ENCODE data around the gene TNIK.
"Not testable (repeated sequence)": the region's sequence is repeated elsewhere in the genome, so short reads cannot be mapped to it uniquely, and the experiment has no call there.

Gene TNIK

GRCh38 chr3:171445620-171446204 is 14.5 kb downstream of the TNIK start:
- DNase-seq = no peak

- DNase-seq = no peak
Observed at GRCh38 chr3:171444001-171444690, 16.1 kb downstream of the TNIK start.

DNA sequence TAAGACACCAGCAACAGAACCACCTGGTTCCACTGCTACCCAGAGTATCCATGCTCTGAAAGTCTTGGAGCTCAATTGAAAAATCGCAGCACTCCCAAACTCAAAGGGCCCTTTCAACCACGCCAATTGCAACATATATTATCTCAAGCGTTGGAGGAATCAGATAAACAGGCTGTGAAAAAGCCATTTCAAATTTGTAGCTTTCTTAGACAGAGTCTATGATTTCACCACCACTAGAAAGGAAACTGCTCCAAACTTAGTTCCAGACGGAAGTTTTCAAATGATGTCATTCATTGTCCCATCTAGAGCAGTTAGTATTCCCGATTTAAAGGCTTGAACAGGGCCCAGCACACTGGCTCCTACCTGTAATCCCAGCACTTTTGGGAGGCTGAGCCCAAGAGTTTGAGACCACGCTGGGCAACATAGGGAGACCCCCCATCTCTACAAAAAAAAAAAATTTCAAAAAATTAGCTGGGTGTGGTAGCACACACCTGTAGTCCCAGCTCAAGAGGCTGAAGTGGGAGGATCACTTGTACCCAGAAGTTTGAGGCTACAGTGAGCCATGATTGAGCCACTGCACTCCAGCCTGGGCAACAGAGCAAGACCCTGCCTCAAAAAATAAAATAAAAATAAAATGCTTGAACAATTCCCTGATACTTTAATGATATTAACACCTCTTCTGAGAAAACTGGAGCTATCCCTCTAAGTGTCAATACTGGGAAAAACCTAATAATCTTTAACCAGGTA is 16.8 kb downstream of the TNIK start:
- no peak for DNase-seq

DNA sequence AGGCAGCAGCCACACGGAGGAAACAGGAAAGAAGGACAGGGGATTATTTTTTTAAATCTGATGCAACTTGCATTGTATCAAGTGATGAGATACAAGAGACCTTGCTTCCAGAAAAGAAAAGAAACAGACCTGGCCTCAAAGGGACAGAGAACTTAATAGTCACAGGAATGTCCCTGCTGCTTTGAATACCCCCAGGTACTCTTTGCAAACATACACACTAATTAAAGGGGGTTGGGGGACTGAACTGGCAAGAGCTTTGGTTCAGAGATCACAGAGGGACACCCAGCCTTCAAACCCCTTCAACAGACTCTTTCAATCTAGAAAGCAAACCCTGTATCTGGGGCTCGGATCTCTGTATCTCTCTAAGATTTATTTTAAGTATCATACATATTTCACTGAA is 18.0 kb downstream of the TNIK start:
- DNase-seq = no peak

DNA sequence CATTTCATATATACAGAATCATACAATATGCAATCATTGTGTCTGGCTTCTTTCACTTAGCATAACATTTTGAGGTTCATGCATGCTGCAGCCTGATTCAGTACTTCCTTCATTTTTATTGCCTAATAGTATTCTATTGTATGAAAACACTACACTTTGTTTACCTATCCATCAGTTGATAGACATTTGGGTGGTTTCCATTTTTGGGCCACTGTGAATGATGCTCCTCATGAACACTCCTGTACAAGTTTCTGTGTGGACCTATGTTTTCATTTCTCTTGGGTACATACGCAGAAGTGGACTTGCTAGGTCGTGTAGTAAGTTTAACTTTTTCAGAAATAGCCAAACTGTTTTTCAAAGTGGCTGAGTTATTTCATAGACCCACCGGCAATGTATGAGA is 18.8 kb downstream of the TNIK start:
- DNase-seq = no peak

DNA sequence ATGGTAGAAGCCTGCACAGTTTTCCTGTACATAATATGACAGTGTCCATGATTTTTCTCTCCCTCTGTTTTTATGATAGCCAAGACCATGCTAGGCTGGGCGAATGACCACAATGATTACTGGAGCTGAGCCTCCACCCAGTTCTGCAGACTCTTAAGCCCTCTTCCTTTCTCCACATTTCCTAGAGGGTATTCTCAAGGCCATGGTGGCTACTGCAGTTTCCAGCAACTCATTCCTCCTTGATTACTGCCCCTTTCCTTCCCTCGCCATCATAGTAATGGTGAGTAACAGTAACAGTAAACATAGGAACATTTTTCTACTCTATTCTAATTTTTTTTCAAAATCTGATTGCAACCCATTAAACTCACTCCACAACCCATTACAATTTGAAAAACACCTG is 20.2 kb downstream of the TNIK start:
- no peak for DNase-seq

DNA sequence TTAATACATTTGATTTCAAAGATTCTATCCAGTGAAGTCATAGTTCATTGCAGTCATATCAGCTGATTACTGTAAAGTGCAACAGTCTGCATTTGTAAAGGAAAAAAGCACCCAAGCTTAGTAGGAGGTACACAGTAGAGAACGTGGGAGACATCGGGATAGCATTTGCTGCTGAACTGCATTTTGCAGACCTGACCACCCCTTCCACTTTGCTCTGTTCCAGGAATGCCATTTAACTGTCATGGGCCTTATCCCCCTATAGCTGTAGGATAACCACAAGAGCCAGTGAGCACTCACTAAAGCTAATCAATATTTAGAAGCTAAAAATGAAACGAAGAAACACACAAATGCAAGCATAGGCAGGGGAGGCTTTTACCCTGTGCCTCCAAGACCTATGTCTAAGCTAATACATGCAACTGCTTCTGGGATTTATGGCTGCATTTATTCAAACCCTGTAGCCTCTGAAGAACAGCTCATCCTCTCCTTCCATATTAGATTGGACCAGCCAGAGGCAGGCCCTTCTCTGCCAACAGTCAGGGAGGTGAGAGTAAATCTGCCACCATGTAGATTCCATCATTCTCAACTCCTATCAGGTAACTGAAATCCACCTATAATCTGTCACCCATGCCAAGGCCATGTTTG is 23.0 kb downstream of the TNIK start:
- no peak for DNase-seq

DNA sequence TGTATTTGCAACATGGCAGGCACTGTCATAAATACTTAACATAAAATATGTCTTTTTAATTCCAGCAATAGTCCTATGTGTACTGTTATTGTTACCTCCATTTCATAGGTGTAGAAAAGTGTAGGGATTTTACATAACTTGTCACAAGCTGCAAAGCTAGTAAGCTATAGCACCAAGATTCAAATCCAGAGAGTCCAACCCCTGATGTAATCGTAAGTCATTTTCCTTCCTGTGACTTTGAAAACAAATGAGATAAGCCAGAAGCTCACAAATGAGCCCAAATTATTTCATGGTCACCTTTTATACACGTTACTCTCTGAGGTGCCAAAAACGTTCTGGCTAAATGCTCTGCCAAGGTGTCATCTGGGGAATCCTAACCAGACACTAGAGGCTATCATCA is 23.8 kb downstream of the TNIK start:
- no peak for DNase-seq

GRCh38 chr3:171435757-171436156 is 24.4 kb downstream of the TNIK start:
- DNase-seq = no peak

DNA sequence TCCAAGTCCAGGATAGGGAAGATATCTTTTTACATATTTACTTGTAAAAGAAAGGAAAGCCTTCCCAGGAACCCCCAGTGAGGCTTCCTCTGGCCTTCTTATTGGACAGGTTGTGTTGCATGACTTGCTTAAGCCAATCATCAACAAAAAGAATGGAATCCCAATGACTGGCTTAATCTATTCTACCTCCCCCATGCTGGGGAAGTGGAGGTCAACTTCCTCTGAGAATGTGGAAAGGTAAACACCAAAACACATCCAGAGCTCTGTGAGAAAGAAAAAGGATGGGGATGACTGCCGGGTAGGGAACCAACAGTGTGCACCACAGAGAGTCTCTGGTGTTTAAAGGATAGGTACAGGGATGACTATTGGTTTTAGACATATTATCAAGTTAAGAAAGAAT is 25.1 kb downstream of the TNIK start:
- DNase-seq = no peak

GRCh38 chr3:171432548-171432947 is 27.7 kb downstream of the TNIK start:
- DNase-seq = no peak

- DNase-seq = no peak
Observed at GRCh38 chr3:171431550-171431949, 28.7 kb downstream of the TNIK start.

DNA sequence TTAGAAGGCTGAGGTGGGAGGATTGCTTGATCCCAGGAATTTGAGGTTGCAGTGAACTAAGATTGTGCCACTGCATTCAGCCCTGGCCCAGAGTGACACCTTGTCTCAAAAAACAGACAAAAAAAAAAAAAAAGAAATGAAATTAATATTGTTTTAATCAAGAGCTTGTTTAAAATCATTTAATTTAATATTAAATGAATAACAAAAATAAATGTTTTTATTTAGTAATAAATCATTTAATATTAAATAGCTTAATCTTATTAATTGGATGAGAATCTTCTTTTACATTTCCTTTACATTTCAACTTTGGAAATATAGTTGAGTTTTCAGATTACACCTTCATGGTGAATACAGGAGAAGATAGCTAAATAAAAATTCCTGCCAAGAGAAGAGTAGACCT is 29.7 kb downstream of the TNIK start:
- no peak for DNase-seq

- no peak for DNase-seq
Observed at GRCh38 chr3:171429635-171430034, 30.6 kb downstream of the TNIK start.

DNA sequence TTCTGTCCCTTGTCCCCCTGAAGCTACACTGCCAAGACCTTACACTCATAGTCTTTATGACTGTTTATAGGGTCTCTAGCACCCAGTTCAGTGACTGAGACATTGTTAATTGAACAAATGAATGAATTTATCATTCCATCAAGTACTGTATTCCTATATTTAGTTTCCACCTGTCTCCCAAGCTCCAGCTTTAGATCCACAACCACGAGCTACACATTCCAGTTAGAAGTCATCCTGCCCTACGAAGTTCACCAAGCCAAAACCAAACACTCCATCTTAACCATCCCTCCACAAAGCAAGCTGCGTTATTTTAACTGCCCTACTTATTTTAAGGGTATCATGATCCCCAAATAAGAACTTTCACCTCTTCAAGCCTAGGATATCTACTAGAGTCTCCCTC is 31.3 kb downstream of the TNIK start:
- no peak for DNase-seq

DNA sequence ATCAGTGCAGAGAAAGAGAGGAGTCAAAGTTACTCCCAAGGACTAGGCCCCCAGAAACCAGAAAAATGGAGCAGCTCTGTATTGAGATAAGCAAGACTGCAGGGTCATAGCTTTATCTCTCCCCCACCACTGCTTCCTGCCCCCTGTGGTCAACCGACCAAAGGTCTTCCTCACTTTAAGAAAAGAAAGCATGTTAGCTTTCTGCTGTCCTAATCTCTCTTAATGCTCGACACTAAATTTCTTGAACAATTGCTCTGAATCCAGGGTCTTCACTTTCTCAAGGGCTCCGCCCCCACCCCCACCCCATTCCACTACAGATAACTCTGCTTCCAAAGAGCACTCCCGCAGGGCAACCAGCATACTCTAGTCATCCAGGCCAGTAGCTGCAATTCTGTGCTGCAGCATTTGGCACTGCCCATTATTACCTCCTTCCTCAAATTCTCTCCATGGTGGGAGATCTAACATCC is 31.9 kb downstream of the TNIK start:
- no peak for DNase-seq

DNA sequence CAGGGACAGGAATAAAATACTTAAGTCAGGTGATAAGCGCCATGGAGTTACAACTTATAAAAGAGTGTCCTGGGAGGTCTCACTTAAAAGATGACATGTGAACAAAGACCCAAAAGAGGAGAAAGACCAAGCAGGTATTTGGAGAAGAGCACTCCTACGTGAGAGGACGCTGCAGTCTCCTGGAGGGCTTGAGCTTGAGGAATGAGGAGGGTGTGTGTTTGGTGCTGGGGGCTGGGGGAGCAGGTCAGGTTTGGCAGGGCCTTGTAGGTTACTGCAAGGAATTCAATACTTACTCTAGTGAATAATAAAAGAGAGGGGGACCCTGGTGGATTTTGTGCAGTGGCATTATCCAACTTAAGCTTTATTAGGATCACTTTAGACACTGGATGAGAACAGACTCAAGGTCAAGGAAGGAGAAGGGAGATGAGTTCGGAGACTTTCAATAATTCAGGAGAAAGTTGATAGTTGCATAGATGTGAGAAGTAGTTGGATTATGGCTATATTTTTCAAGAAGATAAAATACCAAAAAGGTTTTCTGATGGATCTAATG is 32.4 kb downstream of the TNIK start:
- DNase-seq = no peak

GRCh38 chr3:171424063-171424462 is 36.1 kb downstream of the TNIK start:
- DNase-seq = not testable (repeated sequence)

DNA sequence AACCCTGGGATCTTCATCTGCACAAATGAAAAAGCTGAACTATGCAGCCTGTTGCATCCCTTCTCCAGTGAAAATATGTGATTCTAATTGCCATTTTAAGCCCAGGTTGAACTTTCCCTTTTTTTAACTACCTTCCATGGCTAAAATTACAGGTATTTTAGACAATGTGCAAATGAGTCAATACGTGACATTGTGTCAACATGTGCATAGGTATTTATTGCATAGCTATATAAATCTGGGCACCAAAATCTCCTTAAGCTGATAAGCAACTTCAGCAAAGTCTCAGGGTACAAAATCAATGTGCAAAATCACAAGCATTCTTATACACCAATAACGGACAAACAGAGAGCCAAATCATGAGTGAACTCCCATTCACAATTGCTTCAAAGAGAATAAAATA is 37.4 kb downstream of the TNIK start:
- not testable (repeated sequence) for DNase-seq

GRCh38 chr3:171420667-171421066 is 39.5 kb downstream of the TNIK start:
- DNase-seq = no peak

DNA sequence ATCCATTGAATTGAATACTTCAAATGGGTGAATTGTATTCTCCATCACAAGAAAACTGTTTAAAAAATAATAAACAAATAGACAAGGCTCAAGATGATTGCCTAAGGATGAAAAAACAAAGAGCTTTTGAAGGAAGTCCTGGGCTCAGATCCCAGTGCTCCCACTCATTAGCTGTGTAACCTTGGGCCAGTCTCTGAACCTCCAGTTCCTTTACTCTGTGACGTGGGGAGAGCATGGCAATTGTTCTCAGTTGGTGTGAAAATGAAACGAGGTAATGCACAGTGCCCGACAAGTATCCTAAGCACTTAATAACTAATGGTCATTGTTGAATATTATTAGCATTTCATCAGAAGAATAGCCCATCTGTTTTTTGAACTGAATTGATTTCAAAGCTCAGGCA is 40.7 kb downstream of the TNIK start:
- no peak for DNase-seq

GRCh38 chr3:171417813-171418212 is 42.4 kb downstream of the TNIK start:
- DNase-seq = no peak

DNA sequence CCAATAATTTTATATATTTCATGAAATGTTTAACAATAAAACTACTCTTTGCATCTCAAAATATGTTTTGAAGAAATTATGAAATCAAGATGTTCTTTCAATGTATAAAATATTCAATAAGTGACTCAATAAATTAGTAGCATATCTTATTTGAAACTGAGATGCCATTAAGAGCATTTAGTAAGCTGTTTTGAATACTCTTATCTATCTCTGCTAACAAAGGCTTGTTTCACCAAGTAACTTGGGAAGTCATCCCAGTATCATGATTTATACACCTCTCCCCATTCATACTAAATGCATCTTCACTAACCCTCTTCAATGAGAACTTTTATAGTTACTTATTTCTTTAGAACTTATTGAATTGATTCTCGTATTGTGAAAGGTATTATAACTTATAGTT is 43.1 kb downstream of the TNIK start:
- no peak for DNase-seq

Measured in effector CD8-positive, alpha-beta T cell (primary cell).